Gastrocnemius medialis (tissue), 4 donors: ENCODE results near the gene BHMT2.

Experiments
- CTCF ChIP-seq, 5 experiments: fragments of 450-650 bp in 3 of 5; fragments of 200-600 bp in 2 of 5; sonication (generic) in 2 of 5; IDR thresholded peaks in 4 of 5; conservative IDR thresholded peaks in 1 of 5; 1 replicate in 4 of 5; 2 replicates in 1 of 5; pipeline ENCODE4 v1.5.1; 2016 to 2019; ENCODE audit warnings: antibody characterized with exemption in 5 of 5, mild to moderate bottlenecking in 3 of 5, moderate library complexity in 3 of 5
- POLR2A ChIP-seq, 2 donors: fragments of 450-650 bp; IDR thresholded peaks; one replicate each; pipeline ENCODE4 v1.6.1; 2017; ENCODE audit warnings: antibody characterized with exemption in 2 of 2, mild to moderate bottlenecking in 2 of 2, moderate library complexity in 2 of 2

- TF ChIP-seq CTCF (IDR thresholded peaks at IDR 0.05 in 4 of 5, conservative IDR thresholded peaks at IDR 0.05 in 1 of 5): no peak
- TF ChIP-seq POLR2A (IDR thresholded peaks at IDR 0.05): no peak
Observed at GRCh38 chr5:79032031-79032695, 37.4 kb upstream of the BHMT2 start.
